HepG2 (cell line): ENCODE data around the gene ATP2A3.

Experiments used
- NR2C2 ChIP-seq: sonication (generic); formaldehyde crosslinking; IDR thresholded peaks from 2 replicates; pipeline ENCODE4 v1.4.0; 2020; ENCODE audit warnings: missing genetic modification reagents, mild to moderate bottlenecking, moderate library complexity, borderline replicate concordance
- TF ChIP-seq, protein P1 (sequence below): sonication (generic); formaldehyde crosslinking; IDR thresholded peaks from 2 replicates; pipeline ENCODE4 v1.5.0; 2020; ENCODE audit warnings: mild to moderate bottlenecking, missing genetic modification reagents, moderate library complexity
- TF ChIP-seq, protein P2 (sequence below): IDR thresholded peaks from 2 replicates; pipeline ENCODE4 v1.6.1; 2012; ENCODE audit warnings: inconsistent platforms

DNA sequence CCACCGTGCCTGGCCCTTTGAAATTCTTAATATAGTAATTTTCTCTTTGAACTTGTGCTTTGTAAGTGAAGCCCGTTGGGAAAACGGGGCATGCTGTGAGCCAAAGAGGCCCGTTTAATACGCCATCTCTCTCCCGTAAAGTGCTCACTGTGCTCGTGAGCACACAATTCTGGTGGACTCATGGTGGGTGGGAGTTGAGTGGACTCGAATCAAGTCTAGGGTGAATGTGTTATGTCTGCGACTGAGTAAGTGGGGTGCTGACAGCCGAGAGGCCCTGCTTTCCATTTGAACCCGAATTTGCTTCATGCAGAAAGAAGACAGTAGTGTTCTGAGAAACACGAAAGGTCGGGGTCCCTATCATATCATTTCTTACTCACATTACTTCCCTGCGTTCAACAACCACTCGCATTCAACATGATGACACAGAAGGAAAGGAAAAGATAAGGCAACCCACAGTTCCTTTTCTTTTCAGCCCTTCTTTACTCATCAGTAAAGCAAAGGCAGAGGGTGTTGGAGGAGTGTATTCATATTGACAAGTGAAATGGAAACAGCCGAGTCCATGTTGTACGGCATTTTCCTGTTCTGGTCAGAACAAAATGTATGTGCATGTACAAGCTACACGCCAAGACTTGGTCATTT, 4.8 kb upstream of the ATP2A3 start:
- TF ChIP-seq, protein P1, sequence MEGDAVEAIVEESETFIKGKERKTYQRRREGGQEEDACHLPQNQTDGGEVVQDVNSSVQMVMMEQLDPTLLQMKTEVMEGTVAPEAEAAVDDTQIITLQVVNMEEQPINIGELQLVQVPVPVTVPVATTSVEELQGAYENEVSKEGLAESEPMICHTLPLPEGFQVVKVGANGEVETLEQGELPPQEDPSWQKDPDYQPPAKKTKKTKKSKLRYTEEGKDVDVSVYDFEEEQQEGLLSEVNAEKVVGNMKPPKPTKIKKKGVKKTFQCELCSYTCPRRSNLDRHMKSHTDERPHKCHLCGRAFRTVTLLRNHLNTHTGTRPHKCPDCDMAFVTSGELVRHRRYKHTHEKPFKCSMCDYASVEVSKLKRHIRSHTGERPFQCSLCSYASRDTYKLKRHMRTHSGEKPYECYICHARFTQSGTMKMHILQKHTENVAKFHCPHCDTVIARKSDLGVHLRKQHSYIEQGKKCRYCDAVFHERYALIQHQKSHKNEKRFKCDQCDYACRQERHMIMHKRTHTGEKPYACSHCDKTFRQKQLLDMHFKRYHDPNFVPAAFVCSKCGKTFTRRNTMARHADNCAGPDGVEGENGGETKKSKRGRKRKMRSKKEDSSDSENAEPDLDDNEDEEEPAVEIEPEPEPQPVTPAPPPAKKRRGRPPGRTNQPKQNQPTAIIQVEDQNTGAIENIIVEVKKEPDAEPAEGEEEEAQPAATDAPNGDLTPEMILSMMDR (CRISPR knock-in tag) = no peak
- TF ChIP-seq, protein P2, sequence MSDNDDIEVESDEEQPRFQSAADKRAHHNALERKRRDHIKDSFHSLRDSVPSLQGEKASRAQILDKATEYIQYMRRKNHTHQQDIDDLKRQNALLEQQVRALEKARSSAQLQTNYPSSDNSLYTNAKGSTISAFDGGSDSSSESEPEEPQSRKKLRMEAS = no peak
- no peak for TF ChIP-seq NR2C2 (CRISPR knock-in tag)
